ENCODE measurements around the gene KCNH2.

The KCNH2 gene

GRCh38 chr7:150951181-150951520 is 27.0 kb downstream of the KCNH2 start:
- H3K9me3 ChIP-seq (ENCODE audit: insufficient read depth, low read length) = no peaks in the 10 kb centered on the region
- no peak overlapping the region for H3K4me2 ChIP-seq (ENCODE audit: low read depth, low read length, poor library complexity, severe bottlenecking)
- H3K9me2 ChIP-seq (replicated peaks; ENCODE audit: insufficient read depth, low read length) = no peaks in the 10 kb centered on the region
- no peak overlapping the region for H3K27ac ChIP-seq (ENCODE audit: low read depth, low read length)
- H3K36me3 ChIP-seq (ENCODE audit: low read length) = no peaks in the 10 kb centered on the region
- H3K79me2 ChIP-seq (ENCODE audit: insufficient read depth, low read length) = no peaks in the 10 kb centered on the region
- no peaks in the 10 kb centered on the region for H4K20me1 ChIP-seq (ENCODE audit: low read depth, low read length)
- no peak overlapping the region for H3K4me3 ChIP-seq (ENCODE audit: insufficient read depth, low read length, poor library complexity, severe bottlenecking)
- H3K27me3 ChIP-seq (ENCODE audit: low read length) = no peaks in the 10 kb centered on the region
- H3K9ac ChIP-seq (ENCODE audit: low read length) = no peak overlapping the region
- no peaks in the 10 kb centered on the region for H3F3A ChIP-seq (ENCODE audit: insufficient read depth)
- TF ChIP-seq EZH2phosphoT487 (conservative IDR thresholded peaks at IDR 0.05; ENCODE audit: low read length) (no peak), CTCF (IDR thresholded peaks at IDR 0.05; ENCODE audit: insufficient read depth, low read length, poor library complexity, severe bottlenecking) (no peak)
- no peak overlapping the region for H2AFZ ChIP-seq (ENCODE audit: low read depth, low read length, severe bottlenecking)

- Histone ChIP-seq H3K79me2 (ENCODE audit: insufficient read depth, low read length) (no peaks in the 10 kb centered on the region), H3K36me3 (ENCODE audit: low read length) (no peaks in the 10 kb centered on the region)
Measured at GRCh38 chr7:150950496-150951180, 27.5 kb downstream of the KCNH2 start.

GRCh38 chr7:150949971-150950491 is 28.1 kb downstream of the KCNH2 start:
- Histone ChIP-seq H2AFZ (ENCODE audit: low read depth, low read length, severe bottlenecking) (no peak overlapping the region), H3K27ac (ENCODE audit: low read depth, low read length) (no peak overlapping the region), H3K4me2 (ENCODE audit: low read depth, low read length, poor library complexity, severe bottlenecking) (no peak overlapping the region), H3F3A (ENCODE audit: insufficient read depth) (no peaks in the 10 kb centered on the region), H3K79me2 (ENCODE audit: insufficient read depth, low read length) (no peaks in the 10 kb centered on the region), H3K9me2 (replicated peaks; ENCODE audit: insufficient read depth, low read length) (no peaks in the 10 kb centered on the region), H3K4me3 (ENCODE audit: insufficient read depth, low read length, poor library complexity, severe bottlenecking) (no peak overlapping the region), H4K20me1 (ENCODE audit: low read depth, low read length) (no peaks in the 10 kb centered on the region), H3K27me3 (ENCODE audit: low read length) (no peaks in the 10 kb centered on the region), H3K9me3 (ENCODE audit: insufficient read depth, low read length) (no peaks in the 10 kb centered on the region), H3K9ac (ENCODE audit: low read length) (no peak overlapping the region), H3K36me3 (ENCODE audit: low read length) (no peaks in the 10 kb centered on the region)
- TF ChIP-seq CTCF (IDR thresholded peaks at IDR 0.05; ENCODE audit: insufficient read depth, low read length, poor library complexity, severe bottlenecking) = no peak
- TF ChIP-seq EZH2phosphoT487 (conservative IDR thresholded peaks at IDR 0.05; ENCODE audit: low read length) = no peak

More at GRCh38 chr7:150950496-150951180, 27.5 kb downstream of the KCNH2 start:
- Histone ChIP-seq H3K9me3 (ENCODE audit: insufficient read depth, low read length) (no peaks in the 10 kb centered on the region), H3K27me3 (ENCODE audit: low read length) (no peaks in the 10 kb centered on the region), H3K27ac (ENCODE audit: low read depth, low read length) (no peak overlapping the region), H3K9ac (ENCODE audit: low read length) (no peak overlapping the region), H2AFZ (ENCODE audit: low read depth, low read length, severe bottlenecking) (no peak overlapping the region), H3K9me2 (replicated peaks; ENCODE audit: insufficient read depth, low read length) (no peaks in the 10 kb centered on the region), H3K4me3 (ENCODE audit: insufficient read depth, low read length, poor library complexity, severe bottlenecking) (no peak overlapping the region), H4K20me1 (ENCODE audit: low read depth, low read length) (no peaks in the 10 kb centered on the region), H3K4me2 (ENCODE audit: low read depth, low read length, poor library complexity, severe bottlenecking) (no peak overlapping the region), H3F3A (ENCODE audit: insufficient read depth) (no peaks in the 10 kb centered on the region)
- TF ChIP-seq CTCF (IDR thresholded peaks at IDR 0.05; ENCODE audit: insufficient read depth, low read length, poor library complexity, severe bottlenecking) (no peak), EZH2phosphoT487 (conservative IDR thresholded peaks at IDR 0.05; ENCODE audit: low read length) (no peak)

All from SU-DHL-6 (cell line).